ENCODE results near the gene CFAP161. TPM values are rescaled to one million over a fixed set of nuclear protein-coding genes. Genes with fewer than 3 reads are reported as not detected.
A peak's percentile ranks its signal among the peaks of the same experiment; 100 is the strongest.
"Not testable (repeated sequence)": the region's sequence is repeated elsewhere in the genome, so short reads cannot be mapped to it uniquely, and the experiment has no call there.

CFAP161 gene
- total RNA-seq, 2 donors from 2014 or later: 0.41 to 0.52 TPM

- DNase-seq: no peak
- intact Hi-C loops (cut with DNase I): loop anchor here (5.0 to 10.0 kb wide), 2 partner anchors 97 to 109 kb away; no protein-coding TSS in a partner anchor
- ATAC-seq: no peak
Measured at GRCh38 chr15:81103857-81104256, 30.2 kb upstream of the CFAP161 start.

GRCh38 chr15:81105545-81105944 is 28.5 kb upstream of the CFAP161 start:
- no peak for ATAC-seq
- DNase-seq: no peak
- intact Hi-C loops (cut with DNase I): loop anchor here in 1 of 2 donors (5.0 to 10.0 kb wide), 2 partner anchors 111 to 162 kb away; no protein-coding TSS in a partner anchor

DNA sequence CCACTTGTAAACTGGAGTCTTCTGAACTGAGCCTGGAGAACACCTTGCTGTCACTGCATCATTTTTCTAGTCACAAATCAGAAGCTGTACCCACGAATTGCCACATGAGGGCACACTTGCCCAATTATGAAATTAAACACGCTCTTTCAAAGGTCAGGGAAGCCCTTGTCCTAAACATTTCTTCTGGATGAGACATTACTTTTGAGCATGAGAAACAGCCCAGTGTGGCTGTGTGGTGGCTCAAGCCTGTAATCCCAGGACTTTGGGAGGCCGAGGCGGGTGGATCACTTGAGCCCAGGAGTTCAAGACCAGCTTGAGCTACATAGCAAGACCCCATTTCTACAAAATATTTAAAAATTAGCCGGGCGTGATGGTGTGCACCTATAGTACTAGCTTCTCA is 27.5 kb upstream of the CFAP161 start:
- ATAC-seq (peak; percentile 38 to 87), DNase-seq (peak; percentile 37)
- intact Hi-C loops (cut with DNase I): loop anchor here (1.0 to 10.0 kb wide), 3 partner anchors 112 to 161 kb away; no protein-coding TSS in a partner anchor

DNA sequence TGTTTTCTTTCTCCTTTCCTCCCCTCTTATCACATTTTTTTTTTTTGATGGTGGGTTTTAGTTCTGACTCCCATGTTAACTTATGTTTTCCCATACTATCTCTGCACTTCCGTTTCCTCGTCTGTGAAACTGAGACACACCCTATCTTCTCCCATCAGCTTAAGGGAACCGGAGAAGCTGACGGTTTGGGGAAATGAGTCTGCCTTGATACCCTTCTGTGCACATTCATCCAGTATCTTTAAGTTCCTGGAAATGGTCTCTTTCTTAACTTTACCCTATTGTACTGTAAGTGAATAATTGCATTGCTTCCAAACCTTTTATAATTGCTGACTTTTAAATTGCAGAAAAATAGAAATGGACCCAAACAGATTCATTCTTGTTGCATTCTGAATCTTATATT is 26.2 kb upstream of the CFAP161 start:
- no peak for DNase-seq
- peak in 1 of 2 donors; percentile 25 for ATAC-seq
- intact Hi-C loops (cut with DNase I): loop anchor here in 1 of 2 donors (5.0 to 10.0 kb wide), 2 partner anchors 113 to 159 kb away; no protein-coding TSS in a partner anchor

DNA sequence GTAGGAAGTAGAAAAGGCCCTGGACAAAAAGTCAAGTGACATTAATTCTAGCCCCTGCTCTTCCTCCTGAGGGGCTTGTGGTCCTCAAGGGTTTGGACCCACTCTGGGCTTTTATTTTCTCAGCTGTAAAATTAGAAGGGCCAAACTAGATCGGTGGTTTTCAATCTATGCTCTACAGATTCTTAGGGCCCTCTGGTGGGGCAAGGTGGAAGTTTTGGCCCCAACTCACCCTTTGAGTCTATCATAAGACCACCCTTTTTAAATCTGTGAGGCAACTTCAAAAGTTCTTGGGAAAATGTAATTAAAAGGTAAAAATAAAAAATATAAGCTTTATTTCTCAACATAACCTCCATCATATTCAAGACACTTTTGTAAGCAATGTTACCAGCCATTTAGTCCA is 25.6 kb upstream of the CFAP161 start:
- ATAC-seq (no peak), DNase-seq (no peak)
- intact Hi-C loops (cut with DNase I): loop anchor here in 1 of 2 donors (5.0 to 10.0 kb wide), 2 partner anchors 114 to 159 kb away; no protein-coding TSS in a partner anchor

GRCh38 chr15:81111018-81111417 is 23.1 kb upstream of the CFAP161 start:
- ATAC-seq (no peak), DNase-seq (no peak)
- intact Hi-C loops (cut with DNase I): no loop called here

DNA sequence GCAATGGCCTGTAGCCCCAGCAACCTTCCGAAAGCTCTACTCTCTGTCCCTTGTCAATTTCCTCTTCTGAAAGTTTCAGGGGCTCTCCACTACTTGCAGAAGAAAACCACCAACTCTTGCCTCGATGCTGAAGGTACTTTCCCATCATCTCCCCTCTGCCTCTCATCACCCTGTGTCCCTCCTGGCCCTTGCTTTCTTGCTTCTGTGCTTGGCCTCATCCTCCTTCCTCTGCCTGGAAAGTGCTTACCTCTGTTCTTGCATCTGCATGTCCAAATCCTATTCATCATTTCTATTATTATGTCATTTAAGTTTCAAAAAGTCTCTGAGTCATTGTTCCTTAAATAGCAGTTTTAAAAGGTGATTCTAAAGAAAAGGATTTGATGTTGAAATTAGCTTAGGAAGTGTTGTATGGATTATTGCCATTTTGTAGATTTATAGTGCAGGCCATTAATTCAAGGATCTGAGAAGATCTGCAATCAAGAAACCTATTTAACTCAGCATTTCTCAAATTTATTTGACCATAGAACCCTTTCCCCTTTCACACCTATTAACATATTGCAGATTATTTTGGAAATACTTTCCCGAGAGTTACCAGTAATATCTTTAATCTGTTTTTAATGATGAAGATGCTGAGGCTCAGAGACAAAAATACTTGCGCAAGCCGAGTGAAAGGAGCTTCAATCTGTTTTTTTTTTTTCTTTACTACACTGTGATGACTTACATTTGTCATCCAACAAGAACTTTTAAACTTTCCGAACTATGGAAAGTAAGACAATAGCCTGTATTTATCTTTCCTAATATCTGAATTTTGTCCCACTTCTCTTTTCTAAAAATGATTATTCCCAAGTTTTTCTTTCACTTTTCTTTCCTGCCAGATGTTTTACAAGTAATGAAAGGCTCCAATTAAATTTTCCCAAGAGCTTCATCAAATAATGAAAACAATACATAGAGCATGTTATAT is 22.3 kb upstream of the CFAP161 start:
- ATAC-seq (no peak), DNase-seq (no peak)

DNA sequence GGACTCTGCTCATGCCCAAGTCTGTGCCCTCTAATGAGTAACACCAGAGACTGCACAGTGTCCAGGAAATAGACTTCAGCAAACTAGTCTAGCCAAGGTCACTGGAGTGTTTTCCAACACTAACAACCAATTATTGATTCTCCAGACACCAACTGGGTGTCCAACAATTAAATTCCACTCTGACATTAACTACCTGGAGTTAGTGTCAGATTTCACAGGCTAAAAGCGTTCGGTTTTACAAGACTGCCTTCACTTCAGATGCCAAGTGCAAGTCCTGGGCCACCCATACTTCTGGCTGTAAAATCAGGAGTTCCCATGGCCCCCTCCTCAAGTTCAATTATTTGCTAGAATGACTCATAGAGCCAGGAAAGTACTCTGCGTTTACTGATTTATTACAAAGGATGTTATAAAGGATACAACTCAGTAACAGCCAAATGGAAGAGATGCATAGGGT is 20.8 kb upstream of the CFAP161 start:
- DNase-seq (no peak), ATAC-seq (no peak)
- intact Hi-C loops (cut with DNase I): no loop called here

More for the DNA sequence above, 22.3 kb upstream of the CFAP161 start:
- intact Hi-C loops (cut with DNase I): no loop called here

DNA sequence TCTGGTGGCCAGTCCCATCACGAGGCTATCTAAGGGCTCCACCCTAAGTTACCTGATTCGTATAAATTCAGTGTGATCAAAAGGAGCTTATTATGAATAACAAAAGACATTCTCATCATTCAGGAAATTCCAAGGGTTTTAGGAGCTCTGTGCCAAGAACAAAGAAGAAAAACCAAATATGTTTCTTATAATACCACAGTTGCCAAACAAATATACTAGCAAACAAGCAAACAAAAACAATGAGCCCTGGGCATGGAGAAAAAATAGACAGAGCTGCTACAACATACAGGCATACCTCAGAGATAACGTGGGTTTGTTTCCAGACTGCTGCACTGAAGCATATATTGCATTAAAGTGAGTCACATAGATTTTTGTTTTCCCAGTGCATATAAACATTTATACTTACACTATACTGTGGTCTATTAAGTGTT is 20.2 kb upstream of the CFAP161 start:
- DNase-seq (no peak), ATAC-seq (no peak)
- intact Hi-C loops (cut with DNase I): no loop called here

GRCh38 chr15:81115054-81115939 is 18.8 kb upstream of the CFAP161 start:
- intact Hi-C loops (cut with DNase I): no loop called here
- DNase-seq: no peak
- no peak for ATAC-seq

DNA sequence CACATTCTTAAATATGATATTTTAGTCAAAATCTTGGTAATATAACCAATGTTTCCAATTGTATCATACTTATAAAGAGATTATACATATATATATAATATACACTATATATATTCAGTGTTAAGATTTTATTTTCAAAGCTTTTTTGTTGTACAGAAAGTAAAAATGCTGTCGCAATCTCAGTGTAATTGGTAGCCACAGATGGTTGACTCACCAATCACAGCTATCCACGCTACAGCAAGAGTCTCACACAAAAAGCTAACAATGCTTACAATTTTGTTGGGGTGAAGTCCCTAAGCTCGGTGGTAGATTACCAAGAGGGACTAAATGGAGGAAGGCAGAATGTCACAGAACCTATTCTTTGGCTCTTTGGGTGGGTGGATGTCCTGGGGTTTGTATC is 16.9 kb upstream of the CFAP161 start:
- no peak for DNase-seq
- no peak for ATAC-seq
- intact Hi-C loops (cut with DNase I): no loop called here

- DNase-seq (no peak), ATAC-seq (no peak)
- intact Hi-C loops (cut with DNase I): no loop called here
Measured at GRCh38 chr15:81117581-81117980, 16.5 kb upstream of the CFAP161 start.

- no peak for DNase-seq
- ATAC-seq: no peak
- intact Hi-C loops (cut with DNase I): no loop called here
Measured at GRCh38 chr15:81118361-81118760, 15.7 kb upstream of the CFAP161 start.

DNA sequence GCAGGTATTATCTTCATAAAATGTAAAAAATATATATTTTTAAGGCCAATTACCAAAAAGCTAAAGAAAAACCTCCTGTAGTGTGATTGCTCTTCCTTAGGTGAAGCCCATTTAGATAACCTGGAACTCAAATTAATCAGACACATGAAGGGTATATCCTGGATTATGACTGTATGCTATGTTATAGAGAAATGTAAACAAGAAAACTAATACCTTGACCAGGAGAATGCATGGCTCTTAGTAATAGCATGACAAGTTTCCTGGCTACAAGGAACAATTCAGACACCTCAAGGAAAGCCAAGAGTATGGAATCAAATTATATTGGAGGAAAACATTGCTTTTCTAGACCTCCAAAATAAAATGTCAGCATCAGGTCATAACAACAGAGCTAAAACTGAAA is 14.0 kb upstream of the CFAP161 start:
- no peak for ATAC-seq
- intact Hi-C loops (cut with DNase I): no loop called here
- no peak for DNase-seq

DNA sequence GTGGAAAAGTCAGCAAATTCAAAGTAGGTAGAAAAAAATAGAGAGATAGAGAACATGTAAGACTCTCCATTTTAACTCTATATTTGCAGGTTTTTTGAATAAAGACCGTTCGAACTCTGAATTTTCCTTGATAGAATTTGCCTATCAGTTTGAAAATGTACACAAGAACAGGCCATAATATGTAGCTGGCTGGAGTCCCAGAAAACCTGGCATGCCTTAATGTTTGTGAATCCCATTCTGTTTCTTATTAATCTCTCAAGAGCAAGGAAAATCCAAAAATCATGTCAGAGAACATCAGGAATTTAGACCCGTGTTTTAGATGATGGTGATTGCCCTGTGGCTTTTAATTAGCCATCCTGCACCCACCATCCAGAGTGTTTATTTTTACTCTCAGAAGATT is 7.2 kb upstream of the CFAP161 start:
- intact Hi-C loops (cut with DNase I): no loop called here
- ATAC-seq (no peak), DNase-seq (no peak)

DNA sequence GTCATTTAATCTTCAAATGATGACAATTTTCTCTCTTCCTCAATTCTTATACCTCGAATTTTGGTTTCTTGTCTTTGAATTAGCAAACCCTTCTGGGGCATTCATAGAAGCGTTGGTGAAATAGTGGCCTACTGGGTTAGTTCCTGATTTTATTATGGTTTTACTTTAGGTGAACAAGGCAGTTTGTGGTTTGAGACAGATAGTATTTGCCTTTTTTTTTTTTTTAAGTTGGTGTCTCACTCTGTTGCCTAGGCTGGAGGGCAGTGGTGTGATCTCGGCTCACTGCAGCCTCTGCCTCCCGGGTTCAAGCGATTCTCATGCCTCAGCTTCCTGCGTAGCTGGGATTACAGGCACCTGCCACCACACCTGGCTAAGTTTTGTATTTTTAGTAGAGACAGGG is 7.4 kb downstream of the CFAP161 start:
- ATAC-seq; DNase-seq; intact Hi-C loops (cut with DNase I): not testable (repeated sequence)

DNA sequence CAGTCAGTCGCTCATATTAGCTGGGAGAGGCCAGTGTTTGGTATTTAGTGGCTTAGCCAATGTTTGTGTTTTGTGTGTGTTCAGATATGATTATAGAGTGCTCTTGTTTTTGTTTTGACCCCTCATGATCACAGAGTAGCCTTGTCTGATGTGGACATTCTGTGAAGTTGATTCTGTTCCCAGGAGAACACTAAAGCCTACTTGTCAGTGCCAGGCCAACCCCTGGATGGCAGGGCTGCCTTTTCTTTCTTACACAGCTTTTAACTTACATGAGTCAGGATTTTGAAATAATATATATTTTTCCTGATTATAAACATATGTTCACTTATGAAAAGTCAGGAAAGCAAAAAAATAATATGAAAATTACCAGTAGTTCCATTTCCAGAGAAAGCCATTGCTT is 11.9 kb downstream of the CFAP161 start:
- DNase-seq: no peak
- no peak for ATAC-seq
- intact Hi-C loops (cut with DNase I): no loop called here

DNA sequence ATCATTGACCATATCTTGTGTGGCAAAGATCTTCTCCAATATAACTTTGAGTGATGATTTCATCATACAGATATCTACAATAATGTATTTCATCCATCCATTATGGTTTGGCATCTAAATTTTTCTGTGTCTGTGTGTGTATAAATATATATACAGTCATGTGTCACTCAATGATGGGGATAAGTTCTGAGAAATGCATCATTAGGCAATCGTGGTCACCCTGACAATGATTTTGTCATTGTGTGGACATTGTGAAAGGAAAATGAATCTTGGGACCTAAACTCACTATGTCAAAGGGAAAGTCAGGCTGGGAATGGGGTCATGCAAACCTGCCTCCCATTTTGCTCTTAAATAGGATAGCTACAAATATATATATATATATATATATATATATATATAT is 12.4 kb downstream of the CFAP161 start:
- DNase-seq: no peak
- ATAC-seq: no peak
- intact Hi-C loops (cut with DNase I): no loop called here

DNA sequence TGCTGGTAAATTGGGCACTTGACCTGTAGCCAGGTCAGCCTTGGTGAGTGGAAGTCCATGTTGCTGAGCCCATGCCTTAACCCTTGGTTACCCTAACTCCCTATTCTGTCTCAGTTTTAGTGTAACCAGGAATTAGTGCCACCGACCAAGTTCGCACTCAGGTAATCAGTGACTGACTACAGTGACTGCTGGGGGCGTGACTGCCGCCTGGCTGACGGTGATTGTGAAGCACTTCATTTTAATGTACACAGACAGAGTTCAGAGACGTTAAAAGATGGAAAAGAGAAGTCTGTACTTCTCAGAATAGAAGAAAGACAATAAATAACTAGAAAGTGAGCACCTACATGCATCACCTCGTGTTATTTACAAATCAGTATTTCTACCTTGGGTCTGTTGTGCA is 17.3 kb downstream of the CFAP161 start:
- no peak for DNase-seq
- intact Hi-C loops (cut with DNase I): no loop called here
- ATAC-seq: no peak

- DNase-seq: no peak
- intact Hi-C loops (cut with DNase I): no loop called here
- ATAC-seq: no peak
Measured at GRCh38 chr15:81152339-81152738, 18.3 kb downstream of the CFAP161 start.
